Measurements from ENCODE around the gene PTGER3.
"Not testable (repeated sequence)": the region's sequence is repeated elsewhere in the genome, so short reads cannot be mapped to it uniquely, and the experiment has no call there.

Gene PTGER3

DNA sequence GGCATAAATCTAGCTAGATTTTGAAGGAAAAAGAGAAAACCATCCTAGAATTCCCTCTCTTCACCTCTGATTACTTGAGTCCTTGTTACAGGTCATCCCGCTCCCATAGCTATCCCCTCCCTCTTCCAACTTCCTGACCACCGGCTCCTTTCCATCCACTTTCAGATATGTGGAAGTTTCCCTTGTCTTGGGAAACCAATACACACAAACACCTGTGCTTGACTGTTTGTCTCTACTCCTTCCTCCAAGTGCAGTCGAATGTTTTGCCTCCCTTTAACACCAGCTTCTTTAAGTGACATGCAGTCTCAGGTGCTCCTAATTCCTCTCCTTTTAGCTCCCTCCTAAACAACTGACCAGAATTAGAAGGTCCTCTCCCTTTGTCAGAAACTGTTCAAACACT lies 70.0 kb downstream of the PTGER3 start:
- no peak for DNase-seq
- in situ Hi-C loops (cut with MboI; ENCODE audit: low pct_unique_long_range_greater_than_20kb, low sequenced_read_pairs) = no loop called here

DNA sequence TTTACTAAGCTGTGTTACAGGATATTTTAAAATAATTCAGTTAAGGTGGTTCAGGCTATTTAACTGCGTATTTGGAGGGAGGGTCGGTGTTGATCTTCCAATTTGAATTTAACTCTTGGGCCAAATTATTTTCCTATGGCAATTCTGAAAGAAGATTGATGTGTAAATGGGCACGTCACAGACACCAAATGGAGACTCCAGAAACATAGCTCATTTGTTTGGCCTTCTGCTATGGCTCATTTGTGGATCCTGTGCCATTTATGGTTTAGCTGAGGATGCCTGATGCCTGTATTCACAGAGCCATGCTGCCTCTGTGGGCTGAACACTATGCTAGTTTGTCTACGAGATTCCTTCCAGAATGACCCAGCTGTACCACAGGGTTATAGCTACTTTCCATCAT lies 70.6 kb downstream of the PTGER3 start:
- in situ Hi-C loops (cut with MboI; ENCODE audit: low pct_unique_long_range_greater_than_20kb, low sequenced_read_pairs) = no loop called here
- DNase-seq = no peak

DNA sequence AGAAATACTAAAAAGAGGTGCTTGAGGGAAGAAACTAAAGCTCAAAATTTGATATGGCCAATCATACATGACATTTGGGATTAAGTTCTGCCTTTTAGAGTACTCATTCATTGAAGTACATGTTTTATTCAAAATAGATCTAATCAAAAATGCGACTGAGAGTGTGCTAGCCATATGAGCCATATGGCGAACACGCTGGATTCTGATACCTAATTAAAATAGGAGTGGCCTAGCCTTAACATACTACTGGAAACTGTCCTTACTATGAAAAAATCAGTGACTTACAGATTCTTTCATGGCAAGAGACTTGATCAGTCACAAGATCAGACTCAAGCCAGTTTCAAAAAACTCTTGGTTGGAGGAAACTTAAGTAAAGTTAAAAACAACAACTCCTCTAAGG lies 73.9 kb downstream of the PTGER3 start:
- DNase-seq = no peak
- in situ Hi-C loops (cut with MboI; ENCODE audit: low pct_unique_long_range_greater_than_20kb, low sequenced_read_pairs) = no loop called here

DNA sequence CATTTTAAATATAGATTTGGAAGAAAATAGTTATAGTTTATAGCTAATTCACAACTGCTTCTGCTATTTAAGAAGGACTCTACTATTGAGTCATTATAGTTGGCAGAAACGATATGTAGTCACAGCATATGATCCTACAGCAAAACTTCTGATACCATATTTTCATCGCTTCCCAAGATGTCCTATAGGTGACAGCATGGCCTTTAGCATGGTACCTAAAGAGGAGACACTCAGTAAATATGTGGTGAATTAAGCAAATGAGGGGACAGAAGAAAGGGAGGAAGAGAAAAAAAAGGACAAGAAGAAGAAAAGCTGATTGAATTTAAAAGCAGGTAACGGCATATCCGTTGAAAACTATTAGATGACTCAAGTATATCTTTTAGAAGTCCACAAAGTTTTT lies 77.2 kb downstream of the PTGER3 start:
- in situ Hi-C loops (cut with MboI; ENCODE audit: low pct_unique_long_range_greater_than_20kb, low sequenced_read_pairs) = no loop called here
- no peak for DNase-seq

DNA sequence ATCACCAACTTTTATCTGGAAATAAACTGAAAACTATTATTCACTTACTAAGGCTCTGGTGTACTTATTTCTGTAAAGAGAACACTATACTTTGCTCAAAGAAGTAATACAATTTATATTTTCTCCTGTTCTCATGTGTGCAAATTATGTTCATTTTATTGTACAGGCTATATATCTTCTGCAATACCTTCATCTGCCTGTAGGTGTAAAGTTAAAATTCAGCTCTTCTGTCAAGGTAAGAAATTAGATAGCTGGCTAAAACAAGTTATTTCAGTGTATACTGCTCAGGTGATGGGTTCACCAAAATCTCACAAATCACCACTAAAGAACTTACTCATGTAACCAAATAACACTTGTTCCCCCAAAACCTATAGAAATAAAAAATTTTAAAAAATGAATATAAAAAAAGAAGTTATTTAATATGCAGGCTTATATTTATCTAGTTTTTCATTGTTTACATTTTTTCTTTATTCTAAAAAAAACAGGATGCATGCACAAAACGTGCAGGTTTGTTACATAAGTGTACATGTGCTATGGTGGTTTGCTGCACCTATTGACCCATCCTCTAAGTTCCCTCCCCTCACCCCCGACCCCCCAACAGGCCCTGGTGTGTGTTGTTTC lies 81.5 kb downstream of the PTGER3 start:
- in situ Hi-C loops (cut with MboI; ENCODE audit: low pct_unique_long_range_greater_than_20kb, low sequenced_read_pairs) = no loop called here

DNA sequence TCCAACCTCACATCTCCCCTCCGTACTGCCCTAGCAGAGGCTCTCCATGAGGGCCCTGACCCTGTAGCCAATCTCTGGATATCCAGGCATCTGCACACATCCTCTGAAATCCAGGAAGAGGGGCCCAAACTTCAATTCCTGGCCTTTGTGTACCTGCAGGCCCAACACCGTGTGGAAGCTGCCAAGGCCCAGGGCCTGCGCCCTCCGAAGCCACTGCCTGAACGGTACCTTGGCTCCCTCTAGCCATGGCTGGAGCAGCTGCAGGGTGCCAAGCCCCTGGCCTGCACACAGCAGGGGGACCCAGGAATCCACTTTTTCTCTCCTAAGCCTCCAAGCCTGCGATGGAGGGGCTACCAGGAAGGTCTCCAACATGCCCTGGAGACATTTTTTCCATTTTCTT lies 84.2 kb downstream of the PTGER3 start:
- DNase-seq = no peak
- in situ Hi-C loops (cut with MboI; ENCODE audit: low pct_unique_long_range_greater_than_20kb, low sequenced_read_pairs) = no loop called here

More for the DNA sequence above, 81.5 kb downstream of the PTGER3 start:
- peak; percentile 27 for DNase-seq

DNA sequence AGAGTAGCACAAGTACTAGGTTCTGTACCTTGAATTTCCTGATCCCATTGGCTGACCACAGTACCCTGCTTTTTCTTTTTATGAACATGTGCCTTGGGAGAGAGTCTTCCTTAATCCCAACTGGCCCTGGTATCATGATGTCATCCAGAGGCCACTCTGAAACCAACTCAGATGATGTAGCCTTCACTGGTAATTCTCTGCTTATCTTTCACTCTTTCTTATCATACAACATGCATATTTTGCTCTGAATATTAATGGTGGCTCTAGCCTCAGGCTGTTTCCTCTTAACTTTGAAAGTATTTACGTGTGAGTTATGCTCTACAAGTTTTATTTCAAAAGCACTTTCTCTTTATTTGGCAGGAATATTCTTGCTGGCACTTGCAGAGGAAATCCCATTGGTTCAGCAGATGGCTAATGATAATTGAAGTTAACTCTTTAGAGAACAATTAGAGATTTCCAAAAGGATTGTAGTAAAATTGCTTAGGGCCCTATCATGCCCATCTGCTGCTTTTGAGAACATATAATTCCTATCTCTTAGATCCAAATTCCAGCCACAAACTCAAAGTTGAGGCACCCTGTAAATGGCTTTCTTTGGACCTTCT lies 86.1 kb downstream of the PTGER3 start:
- no peak for DNase-seq
- in situ Hi-C loops (cut with MboI; ENCODE audit: low pct_unique_long_range_greater_than_20kb, low sequenced_read_pairs) = no loop called here

DNA sequence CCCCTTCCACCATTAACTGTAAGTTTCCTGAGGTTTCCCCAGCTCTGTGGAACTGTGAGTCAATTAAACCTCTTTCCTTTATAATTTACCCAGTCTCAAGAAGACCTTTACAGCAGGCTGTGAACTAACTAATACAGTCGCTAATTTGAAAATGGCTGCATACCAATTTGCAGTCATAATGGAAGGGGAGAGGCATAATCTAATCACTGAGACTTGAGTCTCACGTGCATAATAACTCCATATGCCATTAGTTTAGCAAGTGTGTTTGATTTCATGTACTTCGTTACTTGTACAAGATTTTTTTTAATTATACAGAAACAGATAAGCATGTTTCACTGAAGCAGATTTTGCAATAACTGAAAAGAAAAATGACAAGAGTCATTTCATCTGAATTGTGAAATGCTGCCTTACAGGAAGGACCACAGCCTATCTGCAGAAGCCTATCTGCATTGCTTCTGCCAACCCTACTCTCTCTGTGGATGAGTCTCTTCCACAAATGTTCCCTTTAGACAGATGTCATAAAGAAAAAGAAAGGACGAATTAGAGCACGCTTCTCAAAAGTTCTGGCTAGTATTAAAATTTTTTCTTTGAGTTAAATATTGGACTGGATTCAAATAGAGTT lies 99.1 kb downstream of the PTGER3 start:
- no peak for DNase-seq

DNA sequence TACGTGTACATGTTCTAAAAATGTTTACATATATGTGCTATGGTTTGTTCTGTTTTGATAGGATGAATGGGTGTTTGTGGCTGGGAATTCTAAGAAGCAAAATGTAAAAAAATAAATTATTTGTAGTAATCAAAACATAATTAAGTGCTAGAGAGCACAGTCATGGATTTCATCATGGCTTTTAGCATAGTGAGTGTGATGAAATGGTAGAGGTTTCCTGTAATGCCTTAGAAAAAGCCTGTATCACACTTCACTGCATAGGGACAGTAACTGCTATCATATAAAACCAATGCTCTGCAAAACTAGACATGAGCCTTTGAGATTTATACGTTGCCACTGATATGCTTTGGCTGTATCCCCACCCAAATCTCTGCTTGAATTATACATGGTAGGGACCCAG lies 99.8 kb downstream of the PTGER3 start:
- in situ Hi-C loops (cut with MboI; ENCODE audit: low pct_unique_long_range_greater_than_20kb, low sequenced_read_pairs) = no loop called here
- no peak for DNase-seq

More for the DNA sequence above, 99.1 kb downstream of the PTGER3 start:
- in situ Hi-C loops (cut with MboI; ENCODE audit: low pct_unique_long_range_greater_than_20kb, low sequenced_read_pairs) = no loop called here

DNA sequence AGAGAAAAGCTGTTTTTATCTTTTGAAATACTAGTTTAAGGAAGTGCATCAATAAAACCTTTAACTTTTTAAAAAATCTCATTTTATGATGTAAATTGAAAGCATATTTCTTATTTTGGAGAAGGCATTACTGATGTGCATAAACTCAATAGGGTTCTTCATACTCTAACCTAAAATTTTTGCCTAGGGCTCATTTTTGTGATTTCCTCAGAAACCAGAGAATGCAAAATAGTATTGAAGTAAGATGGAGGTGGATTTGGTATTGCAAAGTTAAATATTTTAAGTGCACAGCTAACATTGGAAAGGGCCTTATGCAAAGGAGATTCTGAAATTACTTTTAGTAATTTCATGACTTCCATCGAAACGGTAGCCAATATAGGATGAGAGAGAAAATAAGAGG lies 101.9 kb downstream of the PTGER3 start:
- in situ Hi-C loops (cut with MboI; ENCODE audit: low pct_unique_long_range_greater_than_20kb, low sequenced_read_pairs) = no loop called here
- DNase-seq = no peak

DNA sequence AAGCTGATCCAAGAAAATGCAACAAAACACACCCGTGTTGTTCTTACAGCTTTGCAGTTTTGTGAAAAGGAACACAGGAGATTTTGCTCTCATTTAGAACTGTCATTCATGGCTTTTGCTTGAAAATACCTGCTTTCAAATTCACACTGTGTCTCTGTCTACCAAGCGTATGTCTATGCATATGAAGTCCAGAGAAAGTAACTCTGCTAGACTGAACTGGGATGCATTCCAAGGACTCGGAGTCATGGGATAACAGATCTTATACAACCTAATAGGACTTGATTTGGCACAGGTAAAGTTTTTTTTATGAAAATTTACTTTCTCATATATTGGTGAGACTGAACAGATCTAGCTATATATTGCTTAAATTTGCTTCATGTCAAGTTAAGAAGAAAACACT lies 102.4 kb downstream of the PTGER3 start:
- no peak for DNase-seq
- in situ Hi-C loops (cut with MboI; ENCODE audit: low pct_unique_long_range_greater_than_20kb, low sequenced_read_pairs) = no loop called here

DNA sequence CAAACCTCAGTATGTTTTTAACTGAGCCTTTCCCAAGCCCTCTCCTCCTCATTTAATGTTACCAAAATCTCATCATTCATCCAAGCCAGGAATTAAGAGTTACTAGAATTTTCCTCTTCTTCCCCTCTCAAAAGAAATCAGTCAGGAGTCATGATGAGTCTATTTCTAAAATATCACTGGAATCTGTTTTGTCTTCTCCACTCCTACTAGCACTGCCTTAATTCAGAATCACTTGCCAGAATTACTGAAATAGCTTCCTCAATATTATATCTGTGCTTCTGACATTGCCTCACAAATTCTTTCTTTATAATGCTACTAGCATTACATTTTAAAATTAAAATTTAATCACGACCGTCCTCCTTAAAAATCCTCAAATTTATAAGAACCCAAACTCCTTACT lies 106.1 kb downstream of the PTGER3 start:
- in situ Hi-C loops (cut with MboI; ENCODE audit: low pct_unique_long_range_greater_than_20kb, low sequenced_read_pairs) = no loop called here
- DNase-seq = no peak

DNA sequence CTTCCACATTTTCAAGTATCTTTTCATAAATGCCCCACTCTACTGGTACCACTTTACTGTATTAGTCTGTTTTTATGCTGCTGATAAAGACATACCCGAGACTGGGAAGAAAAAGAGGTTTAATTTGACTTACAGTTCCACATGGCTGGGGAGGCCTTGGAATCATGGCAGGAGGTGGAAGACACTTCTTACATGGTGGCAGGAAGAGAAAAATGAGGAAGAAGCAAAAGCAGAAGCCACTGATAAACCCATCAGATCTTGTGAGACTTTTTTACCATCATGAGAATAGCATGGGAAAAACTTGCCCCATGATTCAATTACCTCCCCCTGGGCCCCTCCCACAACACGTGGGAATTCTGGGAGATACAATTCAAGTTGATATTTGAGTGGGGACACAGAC lies 107.2 kb downstream of the PTGER3 start:
- in situ Hi-C loops (cut with MboI; ENCODE audit: low pct_unique_long_range_greater_than_20kb, low sequenced_read_pairs) = not testable (repeated sequence)
- peak; percentile 11 for DNase-seq

DNA sequence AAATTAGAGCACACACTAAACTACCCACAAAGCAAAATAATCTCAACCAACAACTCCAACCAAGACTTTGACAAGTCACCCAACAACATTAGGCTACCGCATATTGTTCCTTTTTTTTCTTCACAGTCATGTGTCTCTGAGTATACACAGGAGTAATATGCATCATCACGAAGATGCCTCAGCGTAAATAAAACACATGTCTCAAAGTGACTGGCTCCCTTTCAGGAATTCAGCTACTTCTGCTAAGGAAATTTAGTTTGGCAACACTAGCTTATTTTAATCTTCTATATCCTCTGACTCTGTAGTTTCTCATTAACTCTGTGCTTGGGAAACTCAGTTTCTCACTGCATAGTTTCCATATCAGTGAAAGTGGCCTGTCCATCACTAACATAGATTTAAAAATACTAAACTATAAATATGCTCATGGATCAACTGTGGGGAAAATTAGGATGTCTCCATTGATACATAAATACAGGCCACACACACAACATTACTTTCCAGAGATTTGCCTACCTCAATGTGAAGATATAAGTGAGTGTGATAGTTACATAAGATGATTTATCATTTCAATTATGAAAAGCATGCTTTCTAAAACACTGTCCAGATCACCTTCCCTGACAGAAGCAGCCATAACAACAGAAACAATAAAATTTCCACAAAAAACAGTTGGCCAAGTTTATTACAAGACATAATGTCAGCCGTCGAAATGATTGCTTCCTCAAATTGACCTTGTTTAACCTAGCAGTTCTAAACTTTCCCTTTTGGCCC lies 113.2 kb downstream of the PTGER3 start:
- in situ Hi-C loops (cut with MboI; ENCODE audit: low pct_unique_long_range_greater_than_20kb, low sequenced_read_pairs) = no loop called here
- no peak for DNase-seq

DNA sequence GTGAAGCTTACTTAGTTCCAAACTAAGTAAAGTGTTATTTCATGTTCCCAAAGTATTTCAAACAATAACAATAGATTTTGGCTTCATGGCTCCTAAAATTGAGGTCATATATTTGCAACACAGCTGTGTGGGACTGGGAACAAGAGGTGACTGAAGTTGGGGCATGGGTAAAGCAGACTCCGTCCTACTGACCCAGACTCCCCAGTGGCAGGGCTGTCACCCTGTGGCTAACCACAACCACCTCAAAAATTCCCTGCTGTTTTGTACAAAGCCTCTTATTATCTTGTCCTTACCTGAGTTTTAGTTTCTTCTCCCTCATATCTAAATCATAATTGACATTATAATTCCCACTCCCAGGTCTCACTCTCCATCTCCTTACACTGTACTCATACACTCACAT lies 117.6 kb downstream of the PTGER3 start:
- in situ Hi-C loops (cut with MboI; ENCODE audit: low pct_unique_long_range_greater_than_20kb, low sequenced_read_pairs) = no loop called here
- no peak for DNase-seq

DNA sequence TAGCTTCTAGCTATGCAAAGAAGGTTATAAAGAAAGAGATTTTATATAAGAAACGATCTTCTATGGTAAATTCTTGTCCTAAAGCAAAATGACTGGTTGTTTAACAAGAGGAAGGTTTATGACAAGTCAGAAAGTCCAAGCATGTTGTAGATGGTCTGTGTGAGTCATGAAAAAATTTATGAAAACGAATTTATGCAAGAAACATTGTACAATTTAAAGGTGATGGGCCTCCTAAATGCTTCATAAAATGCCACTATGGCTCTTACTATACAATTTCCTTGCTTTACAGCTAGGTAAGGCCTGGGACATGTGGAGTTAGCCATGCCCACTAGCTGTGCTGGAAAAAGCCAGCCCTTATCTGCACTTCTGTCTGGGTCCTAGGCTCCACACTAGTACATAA lies 125.4 kb downstream of the PTGER3 start:
- DNase-seq = no peak
- in situ Hi-C loops (cut with MboI; ENCODE audit: low pct_unique_long_range_greater_than_20kb, low sequenced_read_pairs) = no loop called here
